Natural killer cell (primary cell): Measurements from ENCODE around the gene ABCB9. TPM values are rescaled to one million over a fixed set of nuclear protein-coding genes. Genes with fewer than 3 reads are reported as not detected.

Experiments
- ATAC-seq, 3 donors: fragments of 150-1000 bp in 2 of 3; fragments of 200-7000 bp in 1 of 3; cut with Tn5 transposase; 1 replicate in 1 of 3; 2 replicates in 2 of 3; pipeline ENCODE4 v1.10.0; 2021; ENCODE audit warnings: mild to moderate bottlenecking in 2 of 3, moderate library complexity in 2 of 3
- DNase-seq, 2 donors: peaks; one replicate each; pipeline versions ENCODE4 v3.0.0 to v3.0.0-alpha.2; 2013 to 2021; ENCODE audit warnings: mixed read lengths in 1 of 2
- H3K27ac ChIP-seq: one replicate; pipeline ENCODE4 v1.5.1; 2013; ENCODE audit warnings: mild to moderate bottlenecking, low read length
- H3K27me3 ChIP-seq: one replicate; pipeline ENCODE4 v1.6.1; 2013; ENCODE audit warnings: low read length; ENCODE audit not compliant: control insufficient read depth, insufficient read depth
- H3K36me3 ChIP-seq: one replicate; pipeline ENCODE4 v1.6.1; 2013; ENCODE audit warnings: low read length; ENCODE audit not compliant: control insufficient read depth, insufficient read depth
- H3K4me1 ChIP-seq: one replicate; pipeline ENCODE4 v1.6.1; 2013; ENCODE audit warnings: low read length; ENCODE audit not compliant: control insufficient read depth, insufficient read depth
- H3K4me3 ChIP-seq: one replicate; pipeline ENCODE4 v1.5.1; 2013; ENCODE audit warnings: low read length
- H3K9me3 ChIP-seq: one replicate; pipeline ENCODE4 v1.6.1; 2013; ENCODE audit warnings: low read length; ENCODE audit not compliant: control insufficient read depth, insufficient read depth
- H3K27ac Mint-ChIP-seq, 2 donors: one replicate each; pipeline ENCODE4 v1.8.0; 2022; ENCODE audit warnings: mild to moderate bottlenecking in 2 of 2, mixed read lengths in 2 of 2, moderate library complexity in 1 of 2
- H3K27me3 Mint-ChIP-seq, 2 donors: one replicate each; pipeline ENCODE4 v1.8.0; 2022; ENCODE audit warnings: low read depth in 2 of 2, mixed read lengths in 2 of 2
- H3K36me3 Mint-ChIP-seq: one replicate; pipeline ENCODE4 v1.8.0; 2022; ENCODE audit warnings: mixed read lengths
- H3K4me1 Mint-ChIP-seq, 2 donors: one replicate each; pipeline ENCODE4 v1.8.0; 2022; ENCODE audit warnings: mixed read lengths in 2 of 2
- H3K4me3 Mint-ChIP-seq: one replicate; pipeline ENCODE4 v1.8.0; 2022; ENCODE audit warnings: mild to moderate bottlenecking, moderate library complexity, mixed read lengths
- H3K9me3 Mint-ChIP-seq, 2 donors: one replicate each; pipeline ENCODE4 v1.8.0; 2022; ENCODE audit warnings: mixed read lengths in 2 of 2
- CTCF ChIP-seq: fragments of 200-600 bp; IDR thresholded peaks from one replicate; pipeline ENCODE4 v1.8.0; 2022; ENCODE audit warnings: antibody characterized with exemption
- WGBS: methylation state at CpG from one replicate; pipeline ENCODE4 v1.1.7; 2013; ENCODE audit warnings: missing lambda C conversion rate; ENCODE audit not compliant: insufficient coverage; 5-methylcytosine and 5-hydroxymethylcytosine counted together
- intact Hi-C: fragments of 100-400 bp; cut with micrococcal nuclease; formaldehyde crosslinking; loops from one replicate; pipeline ENCODE4 v1.14.2; 2022
- total RNA-seq, 4 donors: library from RNA; stranded (reverse); fragments of 120-200 nt in 1 of 4; gene quantifications; one replicate each; pipeline versions ENCODE4 v1.2.3 to v1.2.4, GENCODE V29; 2013 to 2022

ABCB9 gene
- total RNA-seq, 3 donors from 2014 or later (not counting 1 experiment from before 2014, with no cell fraction given) = 2.4 to 4.0 (median 3.3) TPM

GRCh38 chr12:122981587-122982476, 15.6 kb upstream of the ABCB9 start:
- Mint-ChIP-seq H3K4me3 (peak overlapping the region; percentile 87), H3K27me3 (no peaks in the 10 kb centered on the region), H3K36me3 (no peaks in the 10 kb centered on the region), H3K9me3 (no peaks in the 10 kb centered on the region), H3K4me1 (peaks cover 28 to 50% of the 10 kb centered on the region in 2 donors), H3K27ac (peak overlapping the region; percentile 64 to 86)
- Histone ChIP-seq H3K27ac (peak overlapping the region; percentile 61), H3K4me3 (peak overlapping the region; percentile 70), H3K27me3 (no peaks in the 10 kb centered on the region), H3K4me1 (peaks cover 62% of the 10 kb centered on the region), H3K9me3 (no peaks in the 10 kb centered on the region), H3K36me3 (peaks cover 15% of the 10 kb centered on the region)
- ATAC-seq (no peak), DNase-seq (no peak)
- intact Hi-C loops = loop anchor here (5.0 kb wide), 1 partner anchor 170 kb away; the partner anchor contains the start of gene PITPNM2
- 74% methylated on average over 24 of the region's 25 CpGs for WGBS
- no peak for TF ChIP-seq CTCF

GRCh38 chr12:122981036-122981471, 14.8 kb upstream of the ABCB9 start:
- peaks cover 9% of the 10 kb centered on the region for H3K36me3 ChIP-seq
- H3K36me3 Mint-ChIP-seq = no peaks in the 10 kb centered on the region
- peak; percentile 28 to 34 (median 30) for ATAC-seq
- H3K4me1 Mint-ChIP-seq = peaks cover 28 to 56% of the 10 kb centered on the region in 2 donors
- H3K9me3 ChIP-seq = no peaks in the 10 kb centered on the region
- intact Hi-C loops = loop anchor here (5.0 kb wide), 1 partner anchor 171 kb away; the partner anchor contains the start of gene PITPNM2
- H3K4me1 ChIP-seq = peaks cover 69% of the 10 kb centered on the region
- H3K4me3 ChIP-seq = peak overlapping the region; percentile 70
- DNase-seq = no peak
- WGBS = under 1% methylated on average over 40 of the region's 40 CpGs
- H3K9me3 Mint-ChIP-seq = no peaks in the 10 kb centered on the region
- TF ChIP-seq CTCF = peak; percentile 4
- peak overlapping the region; percentile 87 for H3K4me3 Mint-ChIP-seq
- no peaks in the 10 kb centered on the region for H3K27me3 ChIP-seq
- H3K27ac ChIP-seq = peak overlapping the region; percentile 61
- H3K27me3 Mint-ChIP-seq = no peaks in the 10 kb centered on the region
- H3K27ac Mint-ChIP-seq = peak overlapping the region; percentile 64 to 86

GRCh38 chr12:122980183-122981035, 14.1 kb upstream of the ABCB9 start, which contains the start of gene ARL6IP4:
Gene ARL6IP4 (plus strand): TSS chr12:122980681. CDS start chr12:122981140, 459 bp downstream.
- under 1% methylated on average over 96 of the region's 96 CpGs for WGBS
- intact Hi-C loops = loop anchor here (5.0 kb wide), 1 partner anchor 172 kb away; the partner anchor contains the start of gene PITPNM2

More at GRCh38 chr12:122980183-122981035, 14.1 kb upstream of the ABCB9 start, which contains the start of gene ARL6IP4:
- Mint-ChIP-seq H3K27ac (peak within 1 kb of the TSS; percentile 66 to 86), H3K36me3 (no peaks in the 10 kb centered on the region), H3K4me1 (peaks cover 28 to 59% of the 10 kb centered on the region in 2 donors), H3K27me3 (no peaks in the 10 kb centered on the region), H3K9me3 (no peaks in the 10 kb centered on the region), H3K4me3 (peak within 1 kb of the TSS; percentile 87)
- H3K9me3 ChIP-seq = no peaks in the 10 kb centered on the region
- peak within 1 kb of the TSS; percentile 61 for H3K27ac ChIP-seq
- no peaks in the 10 kb centered on the region for H3K27me3 ChIP-seq
- ATAC-seq (peak; percentile 82 to 87 (median 84)), DNase-seq (peak; percentile 63 to 78)
- peak; percentile 6 for TF ChIP-seq CTCF
- peaks cover 9% of the 10 kb centered on the region for H3K36me3 ChIP-seq
- peaks cover 76% of the 10 kb centered on the region for H3K4me1 ChIP-seq
- H3K4me3 ChIP-seq = peak within 1 kb of the TSS; percentile 70
